Anterior cingulate cortex (tissue), 58 donors: ENCODE measurements around the gene CABS1.

ENCODE experiments used
- DNase-seq, 58 donors: peaks; one replicate each; lab custom pipeline; 2025; lab: John Stamatoyannopoulos, UW

The CABS1 gene

GRCh38 chr4:70380578-70380977 lies 45.8 kb downstream of the CABS1 start:
- no peak for DNase-seq

- no peak for DNase-seq
Observed at GRCh38 chr4:70382691-70383181, 48.0 kb downstream of the CABS1 start, which contains the start of gene SMR3B. Gene SMR3B, plus strand, starts transcription at chr4:70383131. Its CDS starts 1,380 bp downstream, at chr4:70384511.
